PFSK-1 (cell line): ENCODE results near the gene LSS.

Experiments used
- FOXP2 ChIP-seq: optimal IDR thresholded peaks from 2 replicates; pipeline ENCODE3; 2011; ENCODE audit warnings: borderline replicate concordance, control low read depth, inconsistent platforms; ENCODE audit not compliant: insufficient read depth; ENCODE audit errors: extremely low read length, extremely low read depth
- POLR2AphosphoS5 ChIP-seq: IDR thresholded peaks from 2 replicates; pipeline ENCODE4 v1.6.1; 2012; ENCODE audit warnings: low read depth, mild to moderate bottlenecking, control low read depth, low read length, moderate library complexity
- REST ChIP-seq, 2 experiments: IDR thresholded peaks; 2 replicates each; pipeline versions ENCODE4 v1.6.1 to v1.8.0; 2011 to 2012; ENCODE audit warnings: low read depth in 2 of 2, low read length in 2 of 2, control low read depth in 1 of 2, inconsistent platforms in 1 of 2, mild to moderate bottlenecking in 1 of 2, moderate library complexity in 1 of 2; ENCODE audit not compliant: insufficient read depth in 1 of 2
- SIN3A ChIP-seq: IDR thresholded peaks from 2 replicates; pipeline ENCODE4 v1.6.1; 2012; ENCODE audit warnings: mild to moderate bottlenecking, low read length, moderate library complexity, borderline replicate concordance; ENCODE audit not compliant: insufficient read depth
- TAF1 ChIP-seq: IDR thresholded peaks from 2 replicates; pipeline ENCODE4 v1.6.1; 2012; ENCODE audit warnings: low read length, control low read depth, borderline replicate concordance; ENCODE audit not compliant: insufficient read depth

The LSS gene

DNA sequence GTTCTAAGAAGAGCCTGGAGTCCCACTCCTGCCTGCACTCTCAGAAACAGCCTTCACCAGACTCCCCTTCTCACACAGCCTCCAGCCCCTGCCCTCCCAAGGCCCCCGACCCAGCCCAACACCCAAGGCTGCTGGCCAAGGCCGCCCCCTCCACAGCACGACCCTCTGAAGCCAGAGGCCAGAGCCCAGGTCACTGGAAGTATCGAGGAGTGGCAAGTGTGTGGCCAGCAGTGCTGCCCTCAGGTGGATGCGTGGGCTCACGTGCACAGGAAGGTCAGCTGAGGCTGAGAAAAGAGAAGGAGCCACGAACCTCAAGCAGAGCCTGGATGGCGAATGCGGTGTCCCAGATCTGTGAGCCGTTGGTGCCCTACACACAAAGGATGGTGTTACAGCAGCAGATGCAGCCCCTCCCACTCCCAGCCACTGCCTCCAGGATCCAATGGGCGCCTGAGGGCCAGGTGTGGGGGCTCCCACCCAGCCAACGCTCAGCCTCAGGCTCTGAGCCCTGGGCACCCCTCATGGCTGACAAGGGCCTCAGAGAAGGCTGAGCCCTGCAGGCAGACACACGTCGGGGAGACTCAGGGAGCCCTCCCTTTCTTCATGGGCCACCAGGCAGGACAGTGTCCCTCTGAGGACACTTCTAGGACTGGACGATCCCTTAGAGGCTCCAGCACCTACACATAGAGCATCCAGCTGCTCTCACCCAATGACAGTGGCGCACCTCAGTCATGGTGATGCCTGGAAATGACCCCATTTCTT, 18.0 kb downstream of the LSS start:
- TF ChIP-seq REST (IDR thresholded peaks at IDR 0.05; ENCODE audit: insufficient read depth in 1 of 2, low read depth in 2 of 2, low read length in 2 of 2) (no peak), FOXP2 (no peak), SIN3A (no peak), POLR2AphosphoS5 (no peak), TAF1 (no peak)

- no peak for TF ChIP-seq TAF1
- TF ChIP-seq REST (IDR thresholded peaks at IDR 0.05; ENCODE audit: insufficient read depth in 1 of 2, low read depth in 2 of 2, low read length in 2 of 2), result no peak
- TF ChIP-seq SIN3A, result no peak
- TF ChIP-seq POLR2AphosphoS5, result no peak
- no peak for TF ChIP-seq FOXP2
Observed at GRCh38 chr21:46208761-46209721, 19.5 kb downstream of the LSS start.

DNA sequence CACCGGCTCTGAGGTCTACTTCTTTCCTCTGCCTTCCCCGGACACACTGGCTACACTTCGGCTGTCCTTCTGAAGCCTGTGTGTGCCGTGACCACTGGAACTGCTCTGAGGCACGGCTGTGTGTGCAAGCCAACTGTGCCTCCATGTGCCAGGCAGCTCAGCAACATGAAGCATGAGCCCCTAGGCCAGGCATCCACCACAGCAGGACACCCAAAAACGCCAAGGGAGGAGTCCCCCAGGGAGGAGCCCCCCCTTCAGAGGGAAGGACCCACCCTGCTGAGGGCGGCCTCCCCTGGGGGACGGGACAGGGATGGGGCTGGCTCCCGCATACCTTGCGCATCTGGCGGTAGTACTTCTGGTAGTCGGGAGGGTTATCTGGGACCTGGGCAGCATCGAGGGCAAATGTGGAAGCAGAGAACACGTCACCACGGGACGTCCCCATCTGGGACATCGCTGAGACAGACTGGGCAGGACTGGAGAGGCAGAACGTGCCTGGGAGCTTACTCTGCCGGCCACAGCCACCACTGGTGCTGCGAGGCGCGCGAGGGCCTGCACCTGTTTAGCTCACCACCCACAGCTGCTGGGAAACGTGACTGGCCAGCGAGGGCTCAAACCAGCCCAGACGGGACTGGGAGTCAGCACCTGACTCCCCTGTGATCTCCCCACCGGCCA, 20.5 kb downstream of the LSS start:
- TF ChIP-seq FOXP2, result no peak
- TF ChIP-seq POLR2AphosphoS5, result no peak
- no peak for TF ChIP-seq SIN3A
- no peak for TF ChIP-seq TAF1
- no peak for TF ChIP-seq REST (IDR thresholded peaks at IDR 0.05; ENCODE audit: insufficient read depth in 1 of 2, low read depth in 2 of 2, low read length in 2 of 2)

- TF ChIP-seq FOXP2, result no peak
- no peak for TF ChIP-seq SIN3A
- no peak for TF ChIP-seq TAF1
- no peak for TF ChIP-seq REST (IDR thresholded peaks at IDR 0.05; ENCODE audit: insufficient read depth in 1 of 2, low read depth in 2 of 2, low read length in 2 of 2)
- no peak for TF ChIP-seq POLR2AphosphoS5
Observed at GRCh38 chr21:46207006-46207919, 21.3 kb downstream of the LSS start.
